H9 (cell line): ENCODE results near the gene TGFBR2. TPM values are rescaled to one million over a fixed set of nuclear protein-coding genes. Genes with fewer than 3 reads are reported as not detected.

Experiments
- DNase-seq: peaks from one replicate; pipeline ENCODE4 v3.0.0-alpha.2; 2017
- H2AFZ ChIP-seq: one replicate; pipeline ENCODE4 v1.6.1; 2013; ENCODE audit warnings: mild to moderate bottlenecking, low read length, control low read depth, moderate library complexity
- H2AK5ac ChIP-seq: 2 replicates; pipeline ENCODE4 v1.6.1; 2013; ENCODE audit warnings: low read length, control low read depth, mixed read lengths; ENCODE audit not compliant: insufficient read length
- H2BK120ac ChIP-seq: one replicate; pipeline ENCODE4 v1.6.1; 2013; ENCODE audit warnings: low read depth, mild to moderate bottlenecking, low read length, control low read depth, inconsistent platforms; ENCODE audit not compliant: poor library complexity, severe bottlenecking
- H2BK12ac ChIP-seq: 2 replicates; pipeline ENCODE4 v1.6.1; 2013; ENCODE audit warnings: low read length, control low read depth, mixed read lengths, low read depth; ENCODE audit not compliant: insufficient read length
- H2BK15ac ChIP-seq: 2 replicates; pipeline ENCODE4 v1.6.1; 2013; ENCODE audit warnings: low read depth, low read length, control low read depth
- H2BK20ac ChIP-seq: one replicate; pipeline ENCODE4 v1.6.1; 2013; ENCODE audit warnings: low read depth, mild to moderate bottlenecking, low read length, control low read depth, inconsistent platforms; ENCODE audit not compliant: poor library complexity, severe bottlenecking
- H2BK5ac ChIP-seq: 2 replicates; pipeline ENCODE4 v1.6.1; 2013; ENCODE audit warnings: low read length, control low read depth, mixed read lengths; ENCODE audit not compliant: insufficient read length
- H3K14ac ChIP-seq: 2 replicates; pipeline ENCODE4 v1.6.1; 2013; ENCODE audit warnings: low read length, control low read depth; ENCODE audit not compliant: insufficient read depth
- H3K18ac ChIP-seq: 2 replicates; pipeline ENCODE4 v1.6.1; 2013; ENCODE audit warnings: low read depth, mild to moderate bottlenecking, mixed read lengths, low read length, control low read depth; ENCODE audit not compliant: insufficient read length
- H3K23ac ChIP-seq: 2 replicates; pipeline ENCODE4 v1.6.1; 2013; ENCODE audit warnings: low read length, control low read depth, mixed read lengths, low read depth; ENCODE audit not compliant: insufficient read length
- H3K23me2 ChIP-seq: 2 replicates; pipeline ENCODE4 v1.6.1; 2013; ENCODE audit warnings: low read depth, mild to moderate bottlenecking, mixed read lengths, low read length, control low read depth; ENCODE audit not compliant: insufficient read length, poor library complexity, severe bottlenecking
- H3K27ac ChIP-seq: 2 replicates; pipeline ENCODE4 v1.5.1; 2013; ENCODE audit warnings: low read length, control low read depth, mixed read lengths, low read depth; ENCODE audit not compliant: insufficient read length
- H3K27me3 ChIP-seq: 2 replicates; pipeline ENCODE4 v1.6.1; 2013; ENCODE audit warnings: low read length, control low read depth, inconsistent platforms; ENCODE audit not compliant: insufficient read depth
- H3K4ac ChIP-seq: 2 replicates; pipeline ENCODE4 v1.6.1; 2013; ENCODE audit warnings: low read depth, mild to moderate bottlenecking, control low read depth, inconsistent platforms, low read length, moderate library complexity
- H3K4me1 ChIP-seq: 2 replicates; pipeline ENCODE4 v1.6.1; 2013; ENCODE audit warnings: low read length, control low read depth, inconsistent platforms; ENCODE audit not compliant: insufficient read depth
- H3K4me2 ChIP-seq: 2 replicates; pipeline ENCODE4 v1.6.1; 2013; ENCODE audit warnings: low read length, control low read depth, mixed read lengths; ENCODE audit not compliant: insufficient read length, insufficient read depth
- H3K56ac ChIP-seq: 2 replicates; pipeline ENCODE4 v1.6.1; 2013; ENCODE audit warnings: low read depth, mild to moderate bottlenecking, mixed read lengths, low read length, control low read depth; ENCODE audit not compliant: insufficient read length
- H3K79me1 ChIP-seq: 2 replicates; pipeline ENCODE4 v1.6.1; 2013; ENCODE audit warnings: low read depth, mild to moderate bottlenecking, moderate library complexity, low read length, control low read depth, inconsistent platforms; ENCODE audit not compliant: insufficient read depth, poor library complexity, severe bottlenecking
- H3K79me2 ChIP-seq: 2 replicates; pipeline ENCODE4 v1.6.1; 2013; ENCODE audit warnings: low read length, control low read depth, inconsistent platforms; ENCODE audit not compliant: insufficient read depth
- H3K9ac ChIP-seq: 2 replicates; pipeline ENCODE4 v1.6.1; 2013; ENCODE audit warnings: low read length, control low read depth, mixed read lengths; ENCODE audit not compliant: insufficient read length; ENCODE audit errors: extremely low read depth
- H3K9me3 ChIP-seq: one replicate; pipeline ENCODE4 v1.6.1; 2013; ENCODE audit warnings: low read depth, low read length, inconsistent platforms; ENCODE audit not compliant: control insufficient read depth
- H3T11ph ChIP-seq: one replicate; pipeline ENCODE4 v1.6.1; 2013; ENCODE audit warnings: mild to moderate bottlenecking, low read length, control low read depth, inconsistent platforms
- H4K20me1 ChIP-seq: one replicate; pipeline ENCODE4 v1.6.1; 2013; ENCODE audit not compliant: control insufficient read depth, insufficient read length, insufficient read depth
- H4K5ac ChIP-seq: 2 replicates; pipeline ENCODE4 v1.6.1; 2013; ENCODE audit warnings: low read depth, mild to moderate bottlenecking, mixed read lengths, low read length, control low read depth; ENCODE audit not compliant: insufficient read length
- H4K8ac ChIP-seq: replicated peaks from 2 replicates; pipeline ENCODE4 v1.6.1; 2013; ENCODE audit warnings: low read length, control low read depth, mixed read lengths, low read depth; ENCODE audit not compliant: insufficient read length
- H4K91ac ChIP-seq: 2 replicates; pipeline ENCODE4 v1.6.1; 2013; ENCODE audit warnings: low read depth, mild to moderate bottlenecking, moderate library complexity, mixed read lengths, low read length, control low read depth; ENCODE audit not compliant: insufficient read length
- H3K27ac Mint-ChIP-seq, 3 experiments: 2 replicates in 2 of 3; 3 replicates in 1 of 3; pipeline ENCODE4 v1.8.0; 2020 to 2021; ENCODE audit warnings: mixed read lengths in 3 of 3, mild to moderate bottlenecking in 1 of 3, moderate library complexity in 1 of 3
- H3K27me3 Mint-ChIP-seq: 2 replicates; pipeline ENCODE4 v1.8.0; 2021; ENCODE audit warnings: low read depth, mild to moderate bottlenecking, moderate library complexity, mixed read lengths
- H3K36me3 Mint-ChIP-seq, 3 experiments: 2 replicates in 2 of 3; 3 replicates in 1 of 3; pipeline ENCODE4 v1.8.0; 2020 to 2021; ENCODE audit warnings: low read depth in 3 of 3, mixed read lengths in 3 of 3; ENCODE audit not compliant: insufficient read depth in 1 of 3
- H3K4me1 Mint-ChIP-seq, 2 experiments: 2 replicates each; pipeline ENCODE4 v1.8.0; 2020; ENCODE audit warnings: mixed read lengths in 2 of 2
- H3K4me3 Mint-ChIP-seq, 2 experiments: 2 replicates in 1 of 2; 3 replicates in 1 of 2; pipeline ENCODE4 v1.8.0; 2020 to 2021; ENCODE audit warnings: mild to moderate bottlenecking in 2 of 2, mixed read lengths in 2 of 2, moderate library complexity in 1 of 2
- H3K9me3 Mint-ChIP-seq, 2 experiments: 2 replicates in 1 of 2; 3 replicates in 1 of 2; pipeline ENCODE4 v1.8.0; 2020; ENCODE audit warnings: mild to moderate bottlenecking in 2 of 2, mixed read lengths in 2 of 2, moderate library complexity in 1 of 2
- CTCF ChIP-seq: fragments of 200-600 bp; sonication (generic); conservative IDR thresholded peaks from 3 replicates; pipeline ENCODE4 v1.8.0; 2021; ENCODE audit warnings: antibody characterized with exemption, mild to moderate bottlenecking
- WGBS: extraction: QIAGEN DNeasy Blood & Tissue Kit; methylation state at CpG from one replicate; pipeline ENCODE4 v1.1.7; 2013; ENCODE audit warnings: missing lambda C conversion rate, low lambda C conversion rate, mixed read lengths; ENCODE audit not compliant: insufficient read length; ENCODE audit errors: extremely low coverage; 5-methylcytosine and 5-hydroxymethylcytosine counted together
- total RNA-seq: library from RNA; stranded (reverse); gene quantifications from 2 replicates; pipeline ENCODE4 v1.2.1, GENCODE V29; 2021

The TGFBR2 gene
- total RNA-seq, 1 experiment from 2014 or later, result 10.6 TPM

- no peak overlapping the region for H2BK15ac ChIP-seq
- H3K4me2 ChIP-seq, result no peak overlapping the region
- no peak overlapping the region for H4K91ac ChIP-seq
- H3K9me3 Mint-ChIP-seq, result no peaks in the 10 kb centered on the region
- peak overlapping the region; percentile 13 for H3K9ac ChIP-seq
- no peak overlapping the region for H3T11ph ChIP-seq
- peaks cover 0 to 5% (median 0%) of the 10 kb centered on the region in 3 experiments; a peak in 1 of 7 replicates for H3K36me3 Mint-ChIP-seq
- H3K9me3 ChIP-seq, result no peaks in the 10 kb centered on the region
- H3K4me1 Mint-ChIP-seq, result peaks cover 0 to 3% of the 10 kb centered on the region in 2 experiments; a peak in 1 of 4 replicates
- no peak overlapping the region for H3K56ac ChIP-seq
- H3K27ac Mint-ChIP-seq, result no peak overlapping the region
- no peak overlapping the region for H3K14ac ChIP-seq
- no peak overlapping the region for H3K18ac ChIP-seq
- H4K5ac ChIP-seq, result no peak overlapping the region
- no peak overlapping the region for H2BK20ac ChIP-seq
- no peak overlapping the region for H3K4me3 Mint-ChIP-seq
- no peak overlapping the region for H2AFZ ChIP-seq
- H4K8ac ChIP-seq, result no peak overlapping the region
- H2BK120ac ChIP-seq, result no peak overlapping the region
- no peaks in the 10 kb centered on the region; the same call in 1 of the 2 replicates for H3K4me1 ChIP-seq
- DNase-seq, result no peak
- H3K79me2 ChIP-seq, result no peaks in the 10 kb centered on the region
- H3K27me3 ChIP-seq, result no peaks in the 10 kb centered on the region
- H4K20me1 ChIP-seq, result no peaks in the 10 kb centered on the region
- H3K4ac ChIP-seq, result no peak overlapping the region
- no peaks in the 10 kb centered on the region for H3K23me2 ChIP-seq
- no peaks in the 10 kb centered on the region for H3K27me3 Mint-ChIP-seq
- no peaks in the 10 kb centered on the region for H3K79me1 ChIP-seq
- H2AK5ac ChIP-seq, result no peak overlapping the region
- WGBS, result no CpG with 5 or more reads among the region's 3 CpGs
- no peak for TF ChIP-seq CTCF
- no peak overlapping the region for H2BK12ac ChIP-seq
- no peak overlapping the region for H2BK5ac ChIP-seq
- no peak overlapping the region for H3K27ac ChIP-seq
- no peak overlapping the region for H3K23ac ChIP-seq
Observed at GRCh38 chr3:30730967-30731366, 124.6 kb downstream of the TGFBR2 start.
